WERI-Rb-1 (cell line): ENCODE measurements around the gene DPF3.

ENCODE experiments used
- DNase-seq: peaks from one replicate; pipeline ENCODE4 v3.0.0-alpha.2; 2020
- H3K27ac ChIP-seq: fragments of 250-450 bp; sonication (Bioruptor Pico); 2 replicates; pipeline ENCODE4 v1.5.1; 2020; ENCODE audit warnings: mild to moderate bottlenecking, moderate library complexity
- H3K27me3 ChIP-seq: fragments of 250-450 bp; sonication (Bioruptor Pico); 2 replicates; pipeline ENCODE4 v1.5.1; 2021; ENCODE audit warnings: mild to moderate bottlenecking, low read depth, moderate library complexity; ENCODE audit not compliant: insufficient read depth, severe bottlenecking
- H3K36me3 ChIP-seq: fragments of 250-450 bp; sonication (Bioruptor Pico); 2 replicates; pipeline ENCODE4 v1.5.1; 2020; ENCODE audit warnings: mild to moderate bottlenecking, moderate library complexity
- H3K4me3 ChIP-seq: 2 replicates; pipeline ENCODE4 v1.5.1; 2011; ENCODE audit warnings: low read depth, mild to moderate bottlenecking, control low read depth, low read length
- H3K9me3 ChIP-seq: fragments of 250-450 bp; sonication (Bioruptor Pico); 2 replicates; pipeline ENCODE4 v1.5.1; 2021; ENCODE audit warnings: mild to moderate bottlenecking, moderate library complexity; ENCODE audit not compliant: severe bottlenecking
- CTCF ChIP-seq: IDR thresholded peaks from 2 replicates; pipeline ENCODE4 v1.5.1; 2011; ENCODE audit warnings: low read depth, mild to moderate bottlenecking, control low read depth, inconsistent platforms, low read length

Gene DPF3

DNA sequence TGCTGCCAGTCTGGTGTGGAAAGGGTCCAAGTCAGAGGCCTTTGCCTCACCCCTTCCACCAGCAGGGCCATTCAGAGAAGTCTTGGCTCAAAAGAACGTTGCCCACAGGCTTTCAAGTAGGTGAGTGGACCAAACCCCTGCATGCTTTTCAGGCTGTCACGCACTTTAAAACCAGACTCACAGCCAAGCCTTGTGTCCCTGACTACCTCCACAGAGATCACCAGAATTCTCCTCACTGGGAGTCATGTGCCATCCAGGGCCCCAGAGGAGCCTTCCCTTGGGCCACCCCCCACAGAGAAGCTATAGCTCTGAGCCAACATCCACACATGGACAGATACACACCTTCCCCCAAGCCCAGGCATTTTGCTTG lies 283.1 kb downstream of the DPF3 start:
- no peaks in the 10 kb centered on the region for H3K36me3 ChIP-seq
- no peaks in the 10 kb centered on the region for H3K27me3 ChIP-seq
- no peak overlapping the region for H3K4me3 ChIP-seq
- TF ChIP-seq CTCF, result no peak
- H3K27ac ChIP-seq, result no peak overlapping the region; the same call in 1 of the 2 replicates
- DNase-seq, result no peak
- peaks cover 2% of the 10 kb centered on the region for H3K9me3 ChIP-seq

GRCh38 chr14:72610096-72610830 lies 283.6 kb downstream of the DPF3 start:
- no peaks in the 10 kb centered on the region for H3K36me3 ChIP-seq
- H3K4me3 ChIP-seq, result no peak overlapping the region
- H3K27me3 ChIP-seq, result no peaks in the 10 kb centered on the region
- no peak for TF ChIP-seq CTCF
- peaks cover 5% of the 10 kb centered on the region for H3K9me3 ChIP-seq
- DNase-seq, result no peak
- H3K27ac ChIP-seq, result no peak overlapping the region

DNA sequence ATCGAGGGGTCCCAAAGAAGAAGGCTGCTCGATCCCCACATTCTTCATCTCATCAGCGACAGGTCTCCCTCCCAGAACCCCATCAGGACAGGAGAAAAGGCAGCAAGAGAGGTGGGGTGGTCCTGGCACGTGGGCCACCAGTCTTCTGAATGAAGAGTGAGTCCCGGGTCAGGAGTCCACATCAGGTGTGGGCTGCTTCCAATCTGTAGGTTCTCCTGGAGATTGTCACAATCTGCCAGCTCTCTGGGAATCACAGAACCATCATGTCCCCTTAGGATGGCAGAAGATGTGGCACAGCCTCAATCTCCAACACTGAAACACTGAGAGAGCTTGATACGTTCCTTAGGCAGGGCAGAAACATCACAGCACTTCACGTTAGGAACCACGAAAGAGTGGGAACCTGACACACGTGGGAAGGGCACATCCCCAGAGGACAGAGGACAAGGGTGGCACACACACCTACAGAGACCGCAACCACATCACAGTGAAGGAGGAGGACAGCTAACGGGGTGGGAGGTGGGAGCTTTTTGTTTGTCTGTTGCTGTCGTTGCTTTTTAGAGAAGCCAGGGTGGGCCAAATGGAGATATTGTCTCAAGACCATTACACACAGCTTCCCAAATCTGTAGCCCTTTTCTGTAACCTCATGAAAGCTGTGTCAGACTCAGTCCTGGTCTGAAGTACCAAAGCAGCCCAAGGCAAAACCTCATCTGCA lies 284.5 kb downstream of the DPF3 start:
- TF ChIP-seq CTCF, result no peak
- no peak overlapping the region for H3K27ac ChIP-seq
- no peaks in the 10 kb centered on the region for H3K27me3 ChIP-seq
- H3K9me3 ChIP-seq, result peaks cover 5% of the 10 kb centered on the region
- H3K4me3 ChIP-seq, result no peak overlapping the region
- no peaks in the 10 kb centered on the region for H3K36me3 ChIP-seq
- no peak for DNase-seq

GRCh38 chr14:72608391-72609204 lies 285.3 kb downstream of the DPF3 start:
- TF ChIP-seq CTCF, result no peak
- H3K4me3 ChIP-seq, result no peak overlapping the region
- H3K9me3 ChIP-seq, result peaks cover 5% of the 10 kb centered on the region
- 0 out of 2 replicates have a peak overlapping the region, but pooled peaks have one; percentile 47 for H3K27ac ChIP-seq
- H3K27me3 ChIP-seq, result no peaks in the 10 kb centered on the region
- no peak for DNase-seq
- H3K36me3 ChIP-seq, result no peaks in the 10 kb centered on the region

DNA sequence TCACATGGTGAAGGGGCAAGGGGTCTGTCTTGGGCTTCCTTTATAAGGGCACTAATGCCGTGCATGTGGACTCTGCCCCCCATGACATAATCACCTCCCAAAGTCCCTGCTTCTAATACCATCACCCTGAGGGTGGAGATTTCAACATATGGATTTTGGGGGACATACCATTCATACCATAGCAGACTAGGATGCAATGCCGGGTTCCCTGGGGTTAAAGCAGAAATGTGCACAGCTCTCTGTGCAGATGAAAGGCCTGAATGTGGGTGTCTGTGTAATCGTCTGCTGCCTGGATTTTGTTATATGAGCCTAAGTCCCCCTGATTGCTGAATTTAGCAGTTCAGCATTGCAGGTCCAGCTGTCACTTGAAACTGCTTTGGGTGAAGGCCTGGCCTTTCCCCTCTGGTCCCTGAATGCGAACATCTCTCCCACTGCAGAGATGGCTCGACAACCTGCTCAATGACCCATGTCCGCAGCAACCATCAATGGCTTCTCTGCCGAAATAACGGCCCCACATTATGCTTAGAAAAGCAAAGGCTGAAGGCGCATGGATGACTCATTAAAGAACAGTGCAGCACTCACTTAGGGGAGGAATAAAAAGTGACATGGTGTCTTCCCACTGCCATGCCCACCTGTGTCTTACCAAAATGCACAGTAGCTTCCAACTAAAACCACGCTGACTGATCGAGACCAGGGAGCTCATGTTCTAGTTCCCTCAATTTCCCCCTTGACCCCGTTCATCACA lies 286.3 kb downstream of the DPF3 start:
- peak; percentile 57 for DNase-seq
- no peak for TF ChIP-seq CTCF
- Histone ChIP-seq H3K9me3 (peaks cover 5% of the 10 kb centered on the region), H3K27me3 (no peaks in the 10 kb centered on the region), H3K4me3 (no peak overlapping the region), H3K36me3 (no peaks in the 10 kb centered on the region), H3K27ac (peak overlapping the region; percentile 47)
